DOHH2 (cell line): ENCODE results near the gene ZBTB47.

Experiments used
- EZH2phosphoT487 ChIP-seq: fragments of 200-600 bp; sonication (generic); IDR thresholded peaks from 2 replicates; pipeline ENCODE4 v1.6.1; 2017; ENCODE audit warnings: borderline replicate concordance, mild to moderate bottlenecking, antibody characterized with exemption, low read length, moderate library complexity, mixed read lengths
- TF ChIP-seq, protein P1 (sequence below): fragments of 200-600 bp; sonication (generic); IDR thresholded peaks from one replicate; pipeline ENCODE4 v1.5.1; 2014; ENCODE audit warnings: antibody characterized with exemption, mild to moderate bottlenecking, low read depth, low read length; ENCODE audit not compliant: poor library complexity, severe bottlenecking

DNA sequence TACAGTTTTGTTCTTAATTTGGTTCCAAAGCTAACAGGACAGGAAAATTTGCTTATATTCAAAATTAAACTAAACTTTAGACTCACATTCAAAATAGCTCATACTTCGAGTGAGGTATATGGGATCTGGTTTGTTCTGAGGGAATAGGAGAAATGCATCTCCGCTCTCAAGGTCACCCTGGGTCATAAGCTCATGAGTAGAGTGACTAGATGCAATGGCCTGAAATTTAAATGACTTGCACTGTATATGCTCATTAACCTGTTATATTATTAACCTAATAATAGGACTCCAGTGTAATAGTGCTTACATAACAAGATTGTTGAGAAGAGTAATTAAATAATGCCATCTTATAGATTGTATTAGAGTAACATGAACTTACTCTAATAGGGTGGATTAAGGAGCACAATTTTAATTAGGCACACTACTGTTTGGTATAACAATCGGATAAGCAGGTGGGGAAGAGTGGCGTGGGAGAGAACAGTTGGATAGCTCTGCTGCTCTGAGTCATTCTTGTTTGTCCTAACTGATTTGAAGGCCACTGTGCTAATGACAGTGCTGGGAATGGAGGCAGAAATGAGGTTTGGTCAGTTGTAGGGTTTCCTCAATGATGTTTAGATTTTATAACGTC, 47.8 kb upstream of the ZBTB47 start:
- TF ChIP-seq, protein P1, sequence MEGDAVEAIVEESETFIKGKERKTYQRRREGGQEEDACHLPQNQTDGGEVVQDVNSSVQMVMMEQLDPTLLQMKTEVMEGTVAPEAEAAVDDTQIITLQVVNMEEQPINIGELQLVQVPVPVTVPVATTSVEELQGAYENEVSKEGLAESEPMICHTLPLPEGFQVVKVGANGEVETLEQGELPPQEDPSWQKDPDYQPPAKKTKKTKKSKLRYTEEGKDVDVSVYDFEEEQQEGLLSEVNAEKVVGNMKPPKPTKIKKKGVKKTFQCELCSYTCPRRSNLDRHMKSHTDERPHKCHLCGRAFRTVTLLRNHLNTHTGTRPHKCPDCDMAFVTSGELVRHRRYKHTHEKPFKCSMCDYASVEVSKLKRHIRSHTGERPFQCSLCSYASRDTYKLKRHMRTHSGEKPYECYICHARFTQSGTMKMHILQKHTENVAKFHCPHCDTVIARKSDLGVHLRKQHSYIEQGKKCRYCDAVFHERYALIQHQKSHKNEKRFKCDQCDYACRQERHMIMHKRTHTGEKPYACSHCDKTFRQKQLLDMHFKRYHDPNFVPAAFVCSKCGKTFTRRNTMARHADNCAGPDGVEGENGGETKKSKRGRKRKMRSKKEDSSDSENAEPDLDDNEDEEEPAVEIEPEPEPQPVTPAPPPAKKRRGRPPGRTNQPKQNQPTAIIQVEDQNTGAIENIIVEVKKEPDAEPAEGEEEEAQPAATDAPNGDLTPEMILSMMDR = no peak
- TF ChIP-seq EZH2phosphoT487 = no peak
